ENCODE measurements around the gene SCNN1A. TPM values are rescaled to one million over a fixed set of nuclear protein-coding genes. Genes with fewer than 3 reads are reported as not detected.

Gene SCNN1A
- total and polyA plus RNA-seq, 4 donors: 86.6 to 312 (median 125) TPM

DNA sequence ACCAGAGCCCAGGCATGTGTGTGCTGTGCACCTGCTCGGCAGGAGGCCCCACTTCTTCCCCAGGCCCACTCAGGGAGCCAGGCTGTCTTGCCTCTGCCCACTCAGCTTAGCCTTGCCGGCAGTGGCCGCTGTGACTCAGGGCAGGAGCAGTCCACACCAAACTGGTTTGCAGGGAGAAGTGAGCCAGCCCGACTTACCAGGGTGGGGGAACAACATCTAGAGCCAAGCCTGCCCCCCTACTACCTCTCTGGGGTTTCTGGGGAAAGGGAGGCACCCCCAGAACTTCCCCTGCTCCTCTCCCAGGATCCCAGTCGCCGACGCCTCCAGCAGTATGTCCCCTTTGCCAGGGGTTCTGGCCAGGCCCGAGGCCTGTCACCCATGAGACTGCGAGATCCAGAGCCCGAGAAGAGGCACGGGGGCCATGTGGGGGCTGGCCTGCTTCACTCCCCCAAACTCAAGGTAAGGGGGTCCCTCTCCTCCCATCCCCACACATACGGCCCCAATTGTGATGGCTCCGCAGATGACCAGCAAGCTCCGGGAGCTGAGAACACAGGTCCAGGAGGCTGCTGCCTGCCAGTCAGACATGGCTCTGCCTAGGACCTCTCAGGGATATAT, 61.9 kb downstream of the SCNN1A start:
- TF ChIP-seq, protein P1, sequence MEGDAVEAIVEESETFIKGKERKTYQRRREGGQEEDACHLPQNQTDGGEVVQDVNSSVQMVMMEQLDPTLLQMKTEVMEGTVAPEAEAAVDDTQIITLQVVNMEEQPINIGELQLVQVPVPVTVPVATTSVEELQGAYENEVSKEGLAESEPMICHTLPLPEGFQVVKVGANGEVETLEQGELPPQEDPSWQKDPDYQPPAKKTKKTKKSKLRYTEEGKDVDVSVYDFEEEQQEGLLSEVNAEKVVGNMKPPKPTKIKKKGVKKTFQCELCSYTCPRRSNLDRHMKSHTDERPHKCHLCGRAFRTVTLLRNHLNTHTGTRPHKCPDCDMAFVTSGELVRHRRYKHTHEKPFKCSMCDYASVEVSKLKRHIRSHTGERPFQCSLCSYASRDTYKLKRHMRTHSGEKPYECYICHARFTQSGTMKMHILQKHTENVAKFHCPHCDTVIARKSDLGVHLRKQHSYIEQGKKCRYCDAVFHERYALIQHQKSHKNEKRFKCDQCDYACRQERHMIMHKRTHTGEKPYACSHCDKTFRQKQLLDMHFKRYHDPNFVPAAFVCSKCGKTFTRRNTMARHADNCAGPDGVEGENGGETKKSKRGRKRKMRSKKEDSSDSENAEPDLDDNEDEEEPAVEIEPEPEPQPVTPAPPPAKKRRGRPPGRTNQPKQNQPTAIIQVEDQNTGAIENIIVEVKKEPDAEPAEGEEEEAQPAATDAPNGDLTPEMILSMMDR (IDR thresholded peaks at IDR 0.05; ENCODE audit: control extremely low read depth, extremely low read depth): no peak
- DNase-seq (peak in 1 of 3 donors; percentile 8), ATAC-seq (ENCODE audit: insufficient read depth, low FRiP score) (peak; percentile 4)
- peak overlapping the region in 1 of 2 donors; percentile 85 for H3K27ac ChIP-seq (ENCODE audit: low read depth in 1 of 2, low read length in 1 of 2)
- H3K4me1 ChIP-seq (ENCODE audit: control insufficient read depth in 5 of 5, insufficient read depth in 5 of 5, low read length in 5 of 5): peaks cover 0 to 13% (median 10%) of the 10 kb centered on the region in 5 donors
- WGBS, 2 donors: 90 to 95% methylated on average over 14 of the region's 14 CpGs
- no peaks in the 10 kb centered on the region for H3K9me3 ChIP-seq (ENCODE audit: control insufficient read depth in 4 of 4, insufficient read depth in 3 of 4, low read length in 3 of 4)
- no peak overlapping the region for H3K4me3 ChIP-seq
- no peaks in the 10 kb centered on the region for H3K27me3 ChIP-seq (ENCODE audit: control insufficient read depth in 3 of 3, insufficient read depth in 3 of 3, low read length in 2 of 3)
- no peaks in the 10 kb centered on the region for H3K36me3 ChIP-seq (ENCODE audit: control insufficient read depth in 4 of 4, insufficient read depth in 4 of 4, low read length in 4 of 4)
- no peak overlapping the region for H3K9ac ChIP-seq (ENCODE audit: insufficient read depth in 1 of 2, low read length in 2 of 2)

DNA sequence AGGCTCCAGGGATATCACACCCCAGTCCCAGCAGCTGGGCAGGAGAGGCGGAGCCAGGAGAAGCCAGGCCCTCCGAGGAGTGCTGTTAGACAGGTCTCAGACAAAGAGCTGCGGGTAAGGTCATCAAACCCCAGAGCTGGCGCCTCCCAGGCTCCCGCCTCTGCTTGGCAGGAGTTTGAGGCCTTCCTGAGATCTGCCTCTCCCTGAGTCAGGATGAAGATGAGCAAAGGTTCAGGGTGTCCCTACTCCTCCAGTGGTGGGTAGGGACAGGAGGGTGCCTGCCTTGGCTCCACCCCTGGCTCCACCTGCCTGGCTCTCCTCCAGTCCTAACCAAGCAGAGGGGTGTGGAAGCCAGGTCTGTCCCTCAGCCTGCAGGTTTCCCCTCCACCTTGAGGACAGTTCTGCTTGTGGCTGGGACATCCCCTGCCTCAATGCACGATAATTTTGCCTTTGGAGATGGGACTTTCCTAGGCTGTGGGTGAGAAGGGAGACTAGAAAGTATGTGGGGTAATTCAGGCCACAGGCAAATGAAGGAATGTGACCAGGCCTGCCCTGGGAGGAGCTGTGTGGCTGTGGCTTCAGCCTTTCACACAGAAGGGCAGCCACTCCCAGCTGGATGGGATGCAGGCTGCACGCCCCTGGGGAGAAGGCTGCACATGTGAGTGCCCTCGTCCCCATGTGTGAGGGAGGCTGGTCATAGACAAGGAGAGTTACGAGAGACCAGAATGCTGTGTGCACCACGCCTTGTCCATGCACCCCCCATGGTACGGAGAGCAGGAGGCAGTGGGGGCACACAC, 62.6 kb downstream of the SCNN1A start:
- DNase-seq (peak in 2 of 3 donors; percentile 49 to 59), ATAC-seq (ENCODE audit: insufficient read depth, low FRiP score) (peak; percentile 25)
- Histone ChIP-seq H3K4me1 (ENCODE audit: control insufficient read depth in 5 of 5, insufficient read depth in 5 of 5, low read length in 5 of 5) (peaks cover 0 to 11% (median 10%) of the 10 kb centered on the region in 5 donors), H3K4me3 (no peak overlapping the region), H3K36me3 (ENCODE audit: control insufficient read depth in 4 of 4, insufficient read depth in 4 of 4, low read length in 4 of 4) (no peaks in the 10 kb centered on the region), H3K9me3 (ENCODE audit: control insufficient read depth in 4 of 4, insufficient read depth in 3 of 4, low read length in 3 of 4) (no peaks in the 10 kb centered on the region), H3K27ac (ENCODE audit: low read depth in 1 of 2, low read length in 1 of 2) (peak overlapping the region in 1 of 2 donors; percentile 85), H3K9ac (ENCODE audit: insufficient read depth in 1 of 2, low read length in 2 of 2) (no peak overlapping the region), H3K27me3 (ENCODE audit: control insufficient read depth in 3 of 3, insufficient read depth in 3 of 3, low read length in 2 of 3) (no peaks in the 10 kb centered on the region)
- 65 to 87% methylated on average over 11 of the region's 11 CpGs for WGBS, 2 donors
- TF ChIP-seq, protein P1 (IDR thresholded peaks at IDR 0.05; ENCODE audit: control extremely low read depth, extremely low read depth): no peak

GRCh38 chr12:6311822-6312528, 63.4 kb downstream of the SCNN1A start:
- Histone ChIP-seq H3K4me3 (no peak overlapping the region), H3K36me3 (ENCODE audit: control insufficient read depth in 4 of 4, insufficient read depth in 4 of 4, low read length in 4 of 4) (no peaks in the 10 kb centered on the region), H3K9ac (ENCODE audit: insufficient read depth in 1 of 2, low read length in 2 of 2) (no peak overlapping the region), H3K4me1 (ENCODE audit: control insufficient read depth in 5 of 5, insufficient read depth in 5 of 5, low read length in 5 of 5) (peaks cover 0 to 11% (median 10%) of the 10 kb centered on the region in 5 donors), H3K27ac (ENCODE audit: low read depth in 1 of 2, low read length in 1 of 2) (peak overlapping the region in 1 of 2 donors; percentile 85), H3K27me3 (ENCODE audit: control insufficient read depth in 3 of 3, insufficient read depth in 3 of 3, low read length in 2 of 3) (no peaks in the 10 kb centered on the region), H3K9me3 (ENCODE audit: control insufficient read depth in 4 of 4, insufficient read depth in 3 of 4, low read length in 3 of 4) (no peaks in the 10 kb centered on the region)
- DNase-seq (no peak), ATAC-seq (ENCODE audit: insufficient read depth, low FRiP score) (no peak)
- 94 to 98% methylated on average over 8 of the region's 8 CpGs for WGBS, 2 donors
- TF ChIP-seq, protein P1 (IDR thresholded peaks at IDR 0.05; ENCODE audit: control extremely low read depth, extremely low read depth): no peak

All from lung (tissue), 12 donors.